HCT116 (cell line): Measurements from ENCODE around the gene ZBTB7C. TPM values are rescaled to one million over a fixed set of nuclear protein-coding genes. Genes with fewer than 3 reads are reported as not detected.

ENCODE experiments used
- ATAC-seq: fragments of 200-7000 bp; cut with Tn5 transposase; 2 replicates; pipeline ENCODE4 v1.9.1; 2020; ENCODE audit warnings: mild to moderate bottlenecking, moderate library complexity
- BruUV-seq: library from RNA; stranded (reverse); fragments of 400-500 nt; replicated peaks from 2 replicates; lab custom pipeline; 2021; lab: Mats Ljungman, UMichigan
- CTCF ChIA-PET: fragments of 300-600 bp; sonication (Branson Sonifier 250); formaldehyde crosslinking; loops from one replicate; lab custom pipeline; 2021; ENCODE audit warnings: antibody characterized with exemption; lab: Charles Lee
- POLR2A ChIA-PET: fragments of 300-600, 350-600 bp; sonication (Branson Sonifier 250); formaldehyde crosslinking; loops from one replicate; lab custom pipeline; 2021; ENCODE audit warnings: antibody characterized with exemption; lab: Charles Lee
- RAD21 ChIA-PET, 2 experiments: fragments of 300-600 bp; sonication (Branson Sonifier 250); formaldehyde crosslinking; loops; one replicate each; lab custom pipeline; 2023; ENCODE audit warnings: low total read pairs in 2 of 2; ENCODE audit not compliant: uncharacterized antibody in 2 of 2, unreplicated experiment in 2 of 2, low non-redundant PET in 1 of 2; lab: Charles Lee
- DNase-seq: peaks from one replicate; pipeline ENCODE4 v3.0.0-alpha.2; 2010; ENCODE audit warnings: low read depth, low spot score
- H2AFZ ChIP-seq: fragments of 200-600 bp; shearing (Covaris generic), sonication (generic); 2 replicates; pipeline ENCODE4 v1.6.1; 2017; ENCODE audit warnings: low read depth, mixed run types, mixed read lengths, antibody characterized with exemption, low read length; ENCODE audit not compliant: poor library complexity, severe bottlenecking
- H3K27ac ChIP-seq: 2 replicates; pipeline ENCODE4 v1.5.1; 2012; ENCODE audit warnings: low read depth, low read length
- H3K27me3 ChIP-seq: fragments of 200-600 bp; sonication (generic); 2 replicates; pipeline ENCODE4 v1.6.1; 2016; ENCODE audit warnings: mixed run types, low read length, mixed read lengths; ENCODE audit not compliant: insufficient read depth
- H3K36me3 ChIP-seq, 2 experiments: fragments of 200-500 bp in 1 of 2; fragments of 200-600 bp in 1 of 2; sonication (Bioruptor generic) in 1 of 2; sonication (generic) in 1 of 2; 2 replicates each; pipeline versions ENCODE4 v1.5.1 to v1.6.1; 2014 to 2016; ENCODE audit warnings: low read length in 2 of 2, inconsistent platforms in 1 of 2, mixed read lengths in 1 of 2, mixed run types in 1 of 2; ENCODE audit not compliant: insufficient read depth in 2 of 2, control insufficient read depth in 1 of 2
- H3K4me1 ChIP-seq, 2 experiments: fragments of 200-600 bp in 1 of 2; sonication (generic) in 1 of 2; 2 replicates each; pipeline versions ENCODE4 v1.5.1 to v1.6.1; 2012 to 2017; ENCODE audit warnings: low read length in 2 of 2, inconsistent platforms in 1 of 2, mild to moderate bottlenecking in 1 of 2, mixed read lengths in 1 of 2, mixed run types in 1 of 2, moderate library complexity in 1 of 2; ENCODE audit not compliant: insufficient read depth in 2 of 2, control insufficient read depth in 1 of 2
- H3K4me2 ChIP-seq: fragments of 200-600 bp; sonication (generic); 2 replicates; pipeline ENCODE4 v1.6.1; 2017; ENCODE audit warnings: mixed run types, low read length, mixed read lengths
- H3K4me3 ChIP-seq, 2 experiments: fragments of 200-600 bp in 1 of 2; sonication (generic) in 1 of 2; replicated peaks in 1 of 2; 2 replicates each; pipeline ENCODE4 v1.5.1; 2011 to 2016; ENCODE audit warnings: low read length in 2 of 2, control low read depth in 1 of 2, low read depth in 1 of 2, mild to moderate bottlenecking in 1 of 2, mixed read lengths in 1 of 2, mixed run types in 1 of 2
- H3K79me2 ChIP-seq: fragments of 200-600 bp; sonication (generic); 2 replicates; pipeline ENCODE4 v1.6.1; 2017; ENCODE audit warnings: mild to moderate bottlenecking, mixed run types, low read length, moderate library complexity, mixed read lengths; ENCODE audit not compliant: insufficient read depth
- H3K9ac ChIP-seq: fragments of 200-600 bp; sonication (generic); 2 replicates; pipeline ENCODE4 v1.6.1; 2016; ENCODE audit warnings: low read length, mixed read lengths
- H3K9me2 ChIP-seq: fragments of 200-600 bp; sonication (generic), shearing (Covaris generic); 2 replicates; pipeline ENCODE4 v1.6.1; 2017; ENCODE audit warnings: mixed run types, mild to moderate bottlenecking, moderate library complexity; ENCODE audit not compliant: insufficient read depth
- H3K9me3 ChIP-seq, 2 experiments: fragments of 200-500 bp in 1 of 2; fragments of 200-600 bp in 1 of 2; sonication (Bioruptor generic) in 1 of 2; sonication (generic) in 1 of 2; 2 replicates each; pipeline ENCODE4 v1.6.1; 2014 to 2017; ENCODE audit warnings: low read length in 2 of 2, mixed read lengths in 2 of 2, inconsistent platforms in 1 of 2, low read depth in 1 of 2, mild to moderate bottlenecking in 1 of 2, mixed run types in 1 of 2, moderate library complexity in 1 of 2; ENCODE audit not compliant: control insufficient read depth in 1 of 2, insufficient read depth in 1 of 2
- H4K20me1 ChIP-seq: fragments of 200-600 bp; sonication (generic), shearing (Covaris generic); 2 replicates; pipeline ENCODE4 v1.6.1; 2017; ENCODE audit warnings: mixed run types, mild to moderate bottlenecking, moderate library complexity; ENCODE audit not compliant: insufficient read depth
- ATF3 ChIP-seq: IDR thresholded peaks from 2 replicates; pipeline ENCODE4 v1.6.1; 2012
- CTCF ChIP-seq, 3 experiments: fragments of 200-600 bp in 1 of 3; sonication (generic) in 1 of 3; IDR thresholded peaks in 2 of 3; conservative IDR thresholded peaks in 1 of 3; 2 replicates each; pipeline ENCODE4 v1.5.1; 2012 to 2017; ENCODE audit warnings: low read depth in 2 of 3, low read length in 2 of 3, antibody characterized with exemption in 1 of 3, borderline replicate concordance in 1 of 3, control low read depth in 1 of 3, mild to moderate bottlenecking in 1 of 3, mixed read lengths in 1 of 3, mixed run types in 1 of 3, moderate library complexity in 1 of 3; ENCODE audit not compliant: insufficient read depth in 1 of 3
- EGR1 ChIP-seq: IDR thresholded peaks from 2 replicates; pipeline ENCODE4 v1.6.1; 2012; ENCODE audit warnings: low read depth
- ELF1 ChIP-seq: IDR thresholded peaks from 2 replicates; pipeline ENCODE4 v1.6.1; 2012; ENCODE audit warnings: low read depth, borderline replicate concordance
- EZH2 ChIP-seq: fragments of 200-600 bp; sonication (generic); IDR thresholded peaks from 2 replicates; pipeline ENCODE4 v1.6.1; 2017; ENCODE audit warnings: antibody characterized with exemption, mixed run types
- FOSL1 ChIP-seq: IDR thresholded peaks from 2 replicates; pipeline ENCODE4 v1.6.1; 2012; ENCODE audit warnings: low read depth
- MAX ChIP-seq: IDR thresholded peaks from 2 replicates; pipeline ENCODE4 v1.6.1; 2012
- POLR2AphosphoS5 ChIP-seq: IDR thresholded peaks from 2 replicates; pipeline ENCODE4 v1.6.1; 2011; ENCODE audit warnings: mild to moderate bottlenecking, low read depth, low read length, moderate library complexity
- RAD21 ChIP-seq: IDR thresholded peaks from 2 replicates; pipeline ENCODE4 v1.6.1; 2012; ENCODE audit warnings: low read depth, mild to moderate bottlenecking
- REST ChIP-seq: IDR thresholded peaks from 2 replicates; pipeline ENCODE4 v1.6.1; 2012; ENCODE audit warnings: low read depth
- SIN3A ChIP-seq: IDR thresholded peaks from 2 replicates; pipeline ENCODE4 v1.6.1; 2012; ENCODE audit warnings: low read depth
- SP1 ChIP-seq: IDR thresholded peaks from 2 replicates; pipeline ENCODE4 v1.6.1; 2012; ENCODE audit warnings: low read depth
- TCF7L2 ChIP-seq: IDR thresholded peaks from 2 replicates; pipeline ENCODE4 v1.7.0; 2011; ENCODE audit warnings: borderline replicate concordance, inconsistent platforms; ENCODE audit not compliant: insufficient read depth, insufficient read length; ENCODE audit errors: extremely low read depth
- YY1 ChIP-seq: IDR thresholded peaks from 2 replicates; pipeline ENCODE4 v1.6.1; 2011; ENCODE audit warnings: low read length, low read depth, moderate library complexity, mild to moderate bottlenecking; ENCODE audit not compliant: insufficient replicate concordance; ENCODE audit errors: extremely low read depth
- ZBTB33 ChIP-seq: IDR thresholded peaks from 2 replicates; pipeline ENCODE4 v1.6.1; 2011; ENCODE audit warnings: mild to moderate bottlenecking, low read length, moderate library complexity; ENCODE audit not compliant: insufficient replicate concordance; ENCODE audit errors: extremely low read depth
- intact Hi-C: fragments of 100-400 bp; cut with micrococcal nuclease; formaldehyde crosslinking; loops from 2 replicates; pipeline ENCODE4 v1.10.0; 2022
- total RNA-seq: library from RNA; stranded (reverse); gene quantifications from one replicate; pipeline ENCODE4 v1.2.1, GENCODE V29; 2021; ENCODE audit not compliant: unreplicated experiment

ZBTB7C gene
- total RNA-seq, 1 experiment from 2014 or later, result 0.37 TPM

GRCh38 chr18:48125724-48126123 is 283.5 kb downstream of the ZBTB7C start:
- Histone ChIP-seq H3K9ac (no peak overlapping the region), H3K4me1 (peaks cover 4 to 7% of the 10 kb centered on the region in 2 experiments; a peak in 2 of 4 replicates), H3K27ac (no peak overlapping the region), H3K27me3 (peaks cover 4% of the 10 kb centered on the region; the same call in 1 of the 2 replicates), H3K9me3 (no peaks in the 10 kb centered on the region), H3K79me2 (no peaks in the 10 kb centered on the region), H4K20me1 (no peaks in the 10 kb centered on the region), H3K9me2 (no peaks in the 10 kb centered on the region), H3K36me3 (no peaks in the 10 kb centered on the region), H2AFZ (no peak overlapping the region), H3K4me3 (no peak overlapping the region), H3K4me2 (no peak overlapping the region)
- ATAC-seq (no peak), DNase-seq (no peak)
- POLR2A ChIA-PET, result no interaction called here
- RAD21 ChIA-PET, result no interaction called here
- intact Hi-C loops, result no loop called here
- BruUV-seq, result no TSS peak
- CTCF ChIA-PET, result no interaction called here
- TF ChIP-seq ATF3, result no peak
- no peak for TF ChIP-seq CTCF (IDR thresholded peaks at IDR 0.05 in 2 of 3, conservative IDR thresholded peaks at IDR 0.05 in 1 of 3; ENCODE audit: borderline replicate concordance in 1 of 3, insufficient read depth in 1 of 3, low read depth in 2 of 3, low read length in 2 of 3)
- no peak for TF ChIP-seq TCF7L2
- TF ChIP-seq ELF1, result no peak
- TF ChIP-seq ZBTB33, result no peak
- no peak for TF ChIP-seq RAD21
- no peak for TF ChIP-seq EZH2
- no peak for TF ChIP-seq EGR1
- no peak for TF ChIP-seq SP1
- no peak for TF ChIP-seq POLR2AphosphoS5
- TF ChIP-seq MAX, result no peak
- no peak for TF ChIP-seq YY1
- TF ChIP-seq FOSL1, result no peak
- TF ChIP-seq REST, result no peak
- no peak for TF ChIP-seq SIN3A
